Stimulated activated naive CD4-positive, alpha-beta T cell (primary cell): Measurements from ENCODE around the gene RALBP1.

Experiments used
- DNase-seq, 6 experiments: peaks; one replicate each; lab custom pipeline; 2025; lab: John Stamatoyannopoulos, UW

RALBP1 gene

GRCh38 chr18:9507565-9508088 is 32.3 kb downstream of the RALBP1 start:
- no peak for DNase-seq

DNA sequence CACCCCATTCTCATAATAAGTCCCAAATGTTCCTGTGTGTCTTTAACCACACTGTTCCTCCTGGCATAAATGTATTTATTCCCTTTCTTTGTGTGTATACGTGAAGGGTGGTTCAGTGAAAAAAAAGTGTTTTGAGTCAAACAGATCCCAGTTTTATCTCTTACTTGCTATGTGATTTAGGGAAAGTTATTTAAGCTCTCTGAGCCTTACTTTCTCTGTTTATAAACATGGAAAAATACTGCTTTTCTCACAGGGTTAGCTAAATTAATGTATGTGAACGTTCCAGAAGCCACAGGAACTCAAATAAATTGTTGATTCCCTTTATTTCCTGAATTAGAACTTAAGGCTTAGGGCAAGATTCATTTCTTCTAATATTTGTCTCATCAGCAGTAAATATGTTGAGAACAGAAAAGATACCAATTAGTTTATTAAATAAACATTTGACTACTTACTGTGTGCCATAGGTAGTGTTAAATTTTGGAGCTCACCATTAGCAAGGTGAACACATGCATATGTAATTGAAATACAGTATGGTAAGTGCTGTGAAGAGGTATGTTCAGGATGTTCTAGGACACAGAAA is 33.2 kb downstream of the RALBP1 start:
- no peak for DNase-seq

DNA sequence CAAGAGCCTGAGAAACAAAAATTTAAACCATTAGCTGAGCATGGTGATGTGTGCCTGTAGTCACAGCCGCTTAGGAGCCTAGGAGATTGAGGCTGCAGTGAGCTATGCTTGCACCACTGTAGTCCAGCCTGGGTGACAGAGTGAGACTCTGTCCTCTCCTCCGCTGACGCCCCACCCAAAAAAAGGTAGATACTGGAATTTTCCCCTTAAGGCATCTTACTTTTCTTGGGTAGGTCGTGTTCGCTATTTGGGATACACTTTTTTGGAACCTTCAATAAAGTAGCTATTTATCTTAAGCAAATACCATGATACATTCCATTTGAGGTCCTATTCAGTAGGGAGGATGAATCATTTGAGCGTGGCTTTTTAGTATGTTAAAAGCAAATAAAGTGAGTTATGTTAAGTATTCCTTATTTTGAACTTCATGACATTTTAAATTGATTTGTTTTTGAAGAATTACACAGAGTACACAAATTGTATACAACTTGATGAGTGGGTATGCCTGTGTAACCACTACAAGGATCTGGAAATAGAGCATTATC is 38.7 kb downstream of the RALBP1 start:
- no peak for DNase-seq

- peak in 2 of 6 experiments; percentile 38 to 55 for DNase-seq
Observed at GRCh38 chr18:9516437-9517064, 41.2 kb downstream of the RALBP1 start.

- DNase-seq = no peak
Observed at GRCh38 chr18:9517869-9518268, 42.6 kb downstream of the RALBP1 start.

DNA sequence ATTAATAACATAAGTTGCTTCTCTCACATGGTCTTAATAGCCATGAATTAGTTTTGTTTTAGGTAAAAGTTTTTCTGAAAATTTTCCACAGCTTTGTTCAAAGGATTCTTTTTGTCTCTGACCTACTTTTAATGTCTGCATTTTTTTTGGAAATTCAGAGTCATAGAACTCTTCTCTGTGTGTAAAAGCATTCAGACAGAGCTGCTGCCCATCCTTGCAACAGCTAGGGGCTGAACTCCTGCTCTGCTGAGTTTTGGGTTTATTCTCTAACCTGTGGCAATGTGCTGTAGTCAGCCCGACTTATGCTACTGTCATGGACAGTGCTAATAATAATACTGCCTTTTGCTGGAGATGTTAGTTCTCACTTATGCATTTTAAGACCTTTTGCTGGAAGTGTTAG is 44.1 kb downstream of the RALBP1 start:
- no peak for DNase-seq

- DNase-seq = no peak
Observed at GRCh38 chr18:9520666-9521065, 45.4 kb downstream of the RALBP1 start.

DNA sequence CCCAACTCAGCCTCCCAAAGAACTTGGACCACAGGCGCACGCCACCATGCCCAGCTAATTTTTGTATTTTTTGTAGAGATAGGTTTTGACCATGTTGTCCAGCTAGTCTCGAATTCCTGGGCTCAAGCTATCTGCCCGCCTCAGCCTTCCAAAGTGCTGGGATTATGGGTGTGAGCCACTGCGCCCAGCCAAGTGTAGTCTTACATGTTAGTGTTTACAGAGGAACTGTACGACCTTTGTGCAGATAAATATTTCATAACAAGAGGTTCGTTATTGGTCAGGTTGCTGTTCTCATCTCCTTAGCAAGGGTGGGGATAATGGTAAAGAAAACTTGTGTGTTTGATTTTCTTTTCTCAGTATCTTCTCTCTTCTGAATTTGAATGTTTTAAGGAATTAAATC is 46.5 kb downstream of the RALBP1 start:
- no peak for DNase-seq

DNA sequence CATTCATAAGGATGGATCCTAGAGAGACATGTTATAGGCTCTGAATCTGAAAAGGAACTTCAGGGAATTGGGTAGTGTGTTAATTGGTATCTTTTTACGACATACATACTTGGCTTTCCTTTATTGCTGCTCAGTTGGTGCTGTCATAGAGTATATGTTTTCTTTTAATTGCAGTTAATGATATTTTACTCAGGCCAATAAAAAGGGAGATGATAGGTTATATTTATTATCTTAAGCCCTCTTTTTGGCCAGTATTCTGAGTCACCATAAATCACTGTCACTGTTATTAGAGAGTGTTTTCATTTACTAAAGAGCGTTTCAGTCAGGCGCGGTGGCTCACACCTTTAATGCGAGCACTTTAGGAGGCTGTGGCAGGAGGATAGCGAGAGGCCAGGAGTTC is 47.6 kb downstream of the RALBP1 start:
- DNase-seq = no peak

- no peak for DNase-seq
Observed at GRCh38 chr18:9526458-9526857, 51.1 kb downstream of the RALBP1 start.

DNA sequence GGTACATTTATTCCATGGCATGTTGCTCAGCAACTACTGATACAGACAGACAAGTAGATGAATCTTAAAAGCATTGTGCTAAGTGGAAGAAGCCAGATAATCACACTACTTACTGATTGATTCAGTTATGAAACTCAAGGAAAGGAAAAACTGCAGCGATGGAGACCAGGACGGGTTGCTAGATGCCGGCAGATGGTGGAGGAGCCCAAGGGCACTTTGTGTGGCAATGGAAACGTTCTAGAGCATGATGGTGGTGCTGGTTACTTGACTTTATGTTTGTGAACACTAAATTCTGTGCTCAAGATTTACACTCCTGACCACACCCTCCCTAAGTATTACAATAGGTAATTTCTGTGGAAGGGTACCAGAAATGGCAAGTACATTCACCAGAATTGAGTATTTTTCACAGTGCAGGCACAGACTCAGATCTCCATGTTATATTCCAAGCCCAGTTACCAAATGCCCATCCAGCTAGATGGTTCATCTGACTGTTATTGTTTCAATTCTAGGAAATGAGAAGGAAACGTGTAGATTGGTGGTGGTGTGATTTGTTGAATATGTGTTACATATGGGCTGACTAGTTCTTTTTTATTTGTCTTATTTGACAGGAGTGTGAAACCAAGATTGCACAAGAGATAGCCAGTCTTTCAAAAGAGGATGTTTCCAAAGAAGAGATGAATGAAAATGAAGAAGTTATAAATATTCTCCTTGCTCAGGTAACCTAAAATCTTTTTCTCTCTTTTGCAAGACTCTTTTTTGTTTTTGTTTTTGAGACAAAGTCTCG is 55.1 kb downstream of the RALBP1 start:
- DNase-seq = no peak

- DNase-seq = no peak
Observed at GRCh38 chr18:9531791-9532410, 56.6 kb downstream of the RALBP1 start.

- DNase-seq = no peak
Observed at GRCh38 chr18:9534844-9535243, 59.5 kb downstream of the RALBP1 start.

GRCh38 chr18:9535430-9535991 is 60.2 kb downstream of the RALBP1 start:
- no peak for DNase-seq

GRCh38 chr18:9536354-9537152 is 61.2 kb downstream of the RALBP1 start:
- no peak for DNase-seq

GRCh38 chr18:9537677-9538076 is 62.4 kb downstream of the RALBP1 start:
- DNase-seq = no peak

- DNase-seq = no peak
Observed at GRCh38 chr18:9539283-9539682, 64.0 kb downstream of the RALBP1 start.

GRCh38 chr18:9539938-9540337 is 64.6 kb downstream of the RALBP1 start:
- DNase-seq = no peak

GRCh38 chr18:9542924-9543323 is 67.6 kb downstream of the RALBP1 start:
- no peak for DNase-seq

- DNase-seq = no peak
Observed at GRCh38 chr18:9545029-9545428, 69.7 kb downstream of the RALBP1 start.

GRCh38 chr18:9546468-9546867 is 71.2 kb downstream of the RALBP1 start:
- no peak for DNase-seq
